Brain microvascular endothelial cell (primary cell): Measurements from ENCODE around the gene MIS12.

ENCODE experiments used
- DNase-seq: peaks from one replicate; pipeline ENCODE4 v3.0.0-alpha.2; 2020
- H3K27ac ChIP-seq: fragments of 250-450 bp; sonication (Bioruptor Pico); 2 replicates; pipeline ENCODE4 v1.5.1; 2020; ENCODE audit warnings: mild to moderate bottlenecking, moderate library complexity
- H3K27me3 ChIP-seq: fragments of 250-450 bp; sonication (Bioruptor Pico); replicated peaks from 2 replicates; pipeline ENCODE4 v1.5.1; 2020; ENCODE audit warnings: mild to moderate bottlenecking
- H3K36me3 ChIP-seq: fragments of 250-450 bp; sonication (Bioruptor Pico); replicated peaks from 2 replicates; pipeline ENCODE4 v1.5.1; 2020; ENCODE audit warnings: mild to moderate bottlenecking
- H3K4me3 ChIP-seq: 2 replicates; pipeline ENCODE4 v1.5.1; 2011; ENCODE audit warnings: low read depth, mild to moderate bottlenecking, control low read depth, low read length, moderate library complexity
- in situ Hi-C: cut with HindIII; loops from 2 replicates; pipeline ENCODE4 v1.10.0; 2017; ENCODE audit warnings: low sequenced_read_pairs, low pct_ligation_motif_present
- TF ChIP-seq, protein P1 (sequence below): IDR thresholded peaks from 2 replicates; pipeline ENCODE4 v1.5.1; 2011; ENCODE audit warnings: low read depth, mild to moderate bottlenecking, moderate library complexity, low read length, control low read depth, inconsistent platforms; ENCODE audit errors: missing control alignments

MIS12 gene

DNA sequence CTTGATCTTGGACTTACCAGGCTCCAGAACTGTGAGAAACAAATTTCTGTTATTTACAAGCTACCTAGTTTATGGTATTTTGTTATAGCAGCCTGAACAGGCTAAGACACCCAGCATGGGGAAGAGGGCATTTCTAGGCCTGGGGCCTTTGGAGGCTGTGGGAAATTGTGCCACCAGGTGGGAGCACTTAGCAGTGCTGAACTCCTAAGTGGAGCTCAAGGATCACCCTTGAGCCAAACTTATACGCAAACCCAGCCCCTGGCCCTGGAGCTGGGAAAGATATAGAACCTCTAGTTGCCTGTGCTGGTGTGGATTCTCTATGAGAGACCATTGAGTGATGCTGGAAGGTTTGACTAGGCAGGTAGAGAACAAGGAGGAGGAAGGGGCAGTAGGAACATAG is 36.1 kb downstream of the MIS12 start:
- TF ChIP-seq, protein P1, sequence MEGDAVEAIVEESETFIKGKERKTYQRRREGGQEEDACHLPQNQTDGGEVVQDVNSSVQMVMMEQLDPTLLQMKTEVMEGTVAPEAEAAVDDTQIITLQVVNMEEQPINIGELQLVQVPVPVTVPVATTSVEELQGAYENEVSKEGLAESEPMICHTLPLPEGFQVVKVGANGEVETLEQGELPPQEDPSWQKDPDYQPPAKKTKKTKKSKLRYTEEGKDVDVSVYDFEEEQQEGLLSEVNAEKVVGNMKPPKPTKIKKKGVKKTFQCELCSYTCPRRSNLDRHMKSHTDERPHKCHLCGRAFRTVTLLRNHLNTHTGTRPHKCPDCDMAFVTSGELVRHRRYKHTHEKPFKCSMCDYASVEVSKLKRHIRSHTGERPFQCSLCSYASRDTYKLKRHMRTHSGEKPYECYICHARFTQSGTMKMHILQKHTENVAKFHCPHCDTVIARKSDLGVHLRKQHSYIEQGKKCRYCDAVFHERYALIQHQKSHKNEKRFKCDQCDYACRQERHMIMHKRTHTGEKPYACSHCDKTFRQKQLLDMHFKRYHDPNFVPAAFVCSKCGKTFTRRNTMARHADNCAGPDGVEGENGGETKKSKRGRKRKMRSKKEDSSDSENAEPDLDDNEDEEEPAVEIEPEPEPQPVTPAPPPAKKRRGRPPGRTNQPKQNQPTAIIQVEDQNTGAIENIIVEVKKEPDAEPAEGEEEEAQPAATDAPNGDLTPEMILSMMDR = peak; percentile 18
- DNase-seq = no peak
- Histone ChIP-seq H3K27me3 (no peaks in the 10 kb centered on the region), H3K27ac (no peak overlapping the region), H3K4me3 (no peak overlapping the region), H3K36me3 (no peaks in the 10 kb centered on the region)
- in situ Hi-C loops = no loop called here

DNA sequence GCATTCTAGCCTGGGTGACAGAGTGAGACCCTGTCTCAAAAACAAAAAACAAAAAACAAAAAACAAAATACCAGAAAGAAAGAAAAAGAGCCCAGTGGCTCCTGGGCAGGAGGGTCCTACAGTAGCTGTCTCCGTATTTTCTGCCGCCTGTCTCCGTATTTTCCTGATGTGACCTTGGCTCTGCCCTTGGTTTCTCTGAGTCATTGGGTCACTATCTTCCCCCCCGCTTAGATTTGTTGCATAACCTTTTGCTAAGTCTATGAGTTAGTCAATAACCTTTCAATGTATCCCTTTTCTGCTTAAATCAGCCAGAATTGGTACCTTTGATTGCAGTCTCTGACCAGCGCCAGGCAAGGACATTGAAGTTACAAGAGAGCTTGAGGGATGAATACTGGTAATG is 36.9 kb downstream of the MIS12 start:
- TF ChIP-seq, protein P1 = no peak
- Histone ChIP-seq H3K27ac (no peak overlapping the region), H3K27me3 (no peaks in the 10 kb centered on the region), H3K36me3 (no peaks in the 10 kb centered on the region), H3K4me3 (no peak overlapping the region)
- in situ Hi-C loops = no loop called here
- DNase-seq = no peak

DNA sequence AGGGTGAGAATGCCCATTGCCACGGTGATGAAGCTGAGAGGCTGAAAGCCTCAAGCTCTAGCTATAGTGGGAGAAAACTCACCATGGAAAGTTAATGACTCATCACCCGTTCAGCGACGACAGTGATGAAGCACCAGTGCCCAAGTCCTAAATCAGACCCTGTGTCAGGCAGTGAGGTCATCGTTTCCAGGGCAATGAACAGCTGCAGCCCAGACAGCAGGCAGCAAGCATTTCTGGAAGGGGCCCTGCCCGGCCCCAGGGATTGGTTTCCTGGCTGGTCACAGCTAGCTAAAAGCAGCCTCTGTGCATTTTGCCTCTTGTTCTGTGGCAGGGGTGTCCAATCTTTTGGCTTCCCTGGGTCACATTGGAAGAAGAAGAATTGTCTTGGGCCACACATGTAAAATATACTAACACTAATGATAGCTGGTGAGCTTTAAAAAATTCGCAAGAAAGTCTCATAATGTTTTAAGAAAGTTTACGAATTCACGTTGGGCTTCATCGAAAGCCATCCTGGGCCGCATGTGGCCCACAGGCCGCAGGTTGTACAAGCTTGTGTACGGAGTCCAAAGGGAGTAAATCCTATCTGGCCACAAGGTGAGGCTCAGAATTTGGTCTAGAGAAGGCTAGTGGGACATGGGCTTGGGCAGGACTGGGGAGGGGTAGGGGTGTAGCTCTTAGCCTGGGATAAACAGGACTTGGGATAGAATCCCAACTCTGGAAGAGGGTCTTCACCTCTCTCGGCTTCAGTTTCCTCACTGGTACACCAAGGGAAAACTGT is 40.6 kb downstream of the MIS12 start:
- H3K27ac ChIP-seq = peak overlapping the region; percentile 65
- H3K4me3 ChIP-seq = no peak overlapping the region
- in situ Hi-C loops = no loop called here
- no peaks in the 10 kb centered on the region for H3K27me3 ChIP-seq
- DNase-seq = peak; percentile 96
- H3K36me3 ChIP-seq = no peaks in the 10 kb centered on the region
- TF ChIP-seq, protein P1 = no peak

DNA sequence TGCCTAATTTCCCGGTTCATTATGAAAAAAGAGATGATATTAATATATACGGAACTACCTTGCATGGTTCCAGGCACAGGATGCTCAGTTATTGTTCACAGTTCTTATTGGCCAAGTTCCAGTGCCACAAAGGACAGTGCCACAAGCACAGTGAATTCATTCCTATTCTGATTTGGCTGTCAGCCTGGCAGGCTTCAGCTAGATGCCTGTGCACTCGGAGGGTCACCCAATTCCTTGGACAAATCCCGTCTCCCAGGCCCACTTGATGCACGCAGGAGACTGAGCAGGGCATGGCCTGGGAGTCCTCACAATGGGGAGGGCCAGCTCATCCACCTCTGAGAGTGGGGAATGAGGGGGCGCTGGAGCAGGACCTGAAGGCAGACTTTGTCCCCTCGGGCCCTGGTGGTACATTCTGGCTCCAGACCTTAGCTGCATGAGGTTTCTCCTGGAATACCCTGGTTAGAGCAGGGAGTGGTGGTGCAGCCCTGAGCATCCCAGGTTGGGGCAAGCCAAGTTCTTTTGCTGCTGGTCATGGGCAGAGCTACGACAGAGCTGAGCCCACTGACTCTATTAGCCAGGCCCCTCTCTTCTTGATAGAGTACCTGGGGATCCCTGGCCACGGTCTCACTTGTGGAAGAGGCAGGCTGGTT is 41.4 kb downstream of the MIS12 start:
- no peaks in the 10 kb centered on the region for H3K36me3 ChIP-seq

DNA sequence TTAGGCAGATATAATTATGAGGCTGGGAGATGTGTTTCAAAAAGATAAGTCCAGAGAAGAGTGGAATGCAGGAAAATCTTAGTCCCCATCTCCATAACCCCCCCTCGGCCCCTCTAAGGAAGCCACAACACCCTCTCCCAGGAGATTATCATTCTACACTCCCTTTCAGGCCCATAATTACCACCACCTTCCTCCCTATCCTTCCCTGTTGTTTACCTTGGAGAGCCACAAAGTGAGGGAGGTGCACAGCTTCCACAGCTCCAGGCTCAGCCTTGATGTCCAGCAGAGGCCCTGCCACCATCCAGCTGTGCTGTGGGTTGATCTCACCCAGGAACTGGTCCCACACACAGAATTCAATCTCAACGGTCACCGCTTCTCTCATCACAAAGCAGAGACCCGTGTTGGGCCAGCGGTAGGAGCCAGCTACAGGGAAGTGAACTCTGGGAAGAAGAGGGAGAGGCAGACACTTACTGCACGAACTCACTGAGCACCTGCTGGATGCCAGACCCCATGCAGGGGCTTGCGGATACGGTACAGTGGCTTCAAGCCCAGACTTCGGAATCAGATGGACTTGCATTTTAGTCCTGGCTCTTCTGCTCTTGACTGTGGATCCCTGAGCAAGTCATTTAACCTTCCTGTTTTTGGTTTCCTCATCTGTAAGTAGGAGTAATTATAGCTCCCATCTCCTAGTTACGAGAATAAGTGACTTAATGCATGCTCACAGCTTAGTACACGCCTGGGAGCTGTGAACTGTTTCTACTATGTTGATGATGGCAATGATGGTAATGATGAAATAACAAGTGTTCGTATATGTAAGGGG is 44.1 kb downstream of the MIS12 start:
- in situ Hi-C loops = no loop called here
- no peak for DNase-seq
- Histone ChIP-seq H3K27me3 (no peaks in the 10 kb centered on the region), H3K27ac (no peak overlapping the region), H3K4me3 (no peak overlapping the region), H3K36me3 (no peaks in the 10 kb centered on the region)
- TF ChIP-seq, protein P1 = no peak

More for the DNA sequence above, 41.4 kb downstream of the MIS12 start:
- in situ Hi-C loops = no loop called here
- TF ChIP-seq, protein P1 = no peak
- no peak for DNase-seq
- Histone ChIP-seq H3K27me3 (no peaks in the 10 kb centered on the region), H3K4me3 (no peak overlapping the region), H3K27ac (no peak overlapping the region)
